ENCODE measurements around the gene TCF7.

TCF7 gene

DNA sequence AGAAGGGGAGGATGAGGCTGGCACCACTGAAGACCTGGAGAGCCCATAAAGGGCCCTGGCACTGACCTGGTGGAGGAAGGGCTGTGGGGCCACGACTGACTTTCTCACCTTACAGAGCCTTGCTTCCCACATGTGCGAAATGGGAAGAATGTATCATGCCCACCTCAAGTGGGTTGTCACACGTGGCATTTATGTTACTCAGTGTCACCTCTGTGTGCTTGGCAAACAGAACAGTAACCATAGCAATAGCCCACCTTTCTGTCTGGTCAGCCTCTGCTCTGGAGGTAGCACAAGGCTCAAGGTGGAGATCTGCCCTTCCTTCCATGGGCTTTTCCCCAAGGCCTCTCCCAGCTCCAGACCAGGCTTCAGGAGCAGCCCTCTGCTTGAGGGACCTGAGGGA is 16.7 kb downstream of the TCF7 start:
- no peak for DNase-seq (ENCODE audit: low read depth)

DNA sequence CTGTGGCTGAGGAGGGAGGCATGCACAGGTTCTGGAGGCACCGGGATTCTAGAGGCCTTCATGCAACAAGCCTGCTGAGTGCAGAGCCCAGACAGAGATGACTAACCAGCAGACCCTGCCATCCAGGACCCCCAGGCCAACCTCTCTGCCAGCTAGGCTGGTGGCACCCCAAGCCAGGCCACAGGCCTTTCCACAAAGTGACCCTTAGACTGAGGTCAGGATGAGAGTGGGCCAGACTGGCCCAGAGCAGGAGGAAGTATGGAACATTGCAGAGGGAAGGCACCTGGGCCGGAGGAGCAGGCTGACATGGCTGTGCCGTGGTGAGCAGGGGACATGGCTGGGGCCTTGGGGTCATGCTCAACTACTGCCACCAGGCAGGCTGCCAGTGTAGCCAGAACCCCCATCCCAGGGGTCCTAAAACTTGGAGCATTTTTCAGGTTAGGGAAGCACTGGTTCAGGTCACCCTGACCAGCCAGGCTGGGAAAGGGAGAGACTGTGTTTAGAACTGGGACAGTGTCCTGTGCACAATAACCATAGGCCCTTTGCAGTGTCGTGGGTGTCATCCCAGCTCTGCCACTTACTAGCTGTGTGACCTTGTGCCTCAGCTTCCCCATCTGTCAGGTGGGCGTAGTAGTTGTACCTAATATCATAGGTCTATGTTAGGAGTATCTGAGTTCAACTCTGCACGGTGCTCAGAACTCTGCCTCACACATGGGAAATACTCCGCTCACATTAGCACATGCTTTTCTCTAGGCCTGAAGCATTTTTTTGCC is 17.3 kb downstream of the TCF7 start:
- DNase-seq (ENCODE audit: low read depth), result no peak

DNA sequence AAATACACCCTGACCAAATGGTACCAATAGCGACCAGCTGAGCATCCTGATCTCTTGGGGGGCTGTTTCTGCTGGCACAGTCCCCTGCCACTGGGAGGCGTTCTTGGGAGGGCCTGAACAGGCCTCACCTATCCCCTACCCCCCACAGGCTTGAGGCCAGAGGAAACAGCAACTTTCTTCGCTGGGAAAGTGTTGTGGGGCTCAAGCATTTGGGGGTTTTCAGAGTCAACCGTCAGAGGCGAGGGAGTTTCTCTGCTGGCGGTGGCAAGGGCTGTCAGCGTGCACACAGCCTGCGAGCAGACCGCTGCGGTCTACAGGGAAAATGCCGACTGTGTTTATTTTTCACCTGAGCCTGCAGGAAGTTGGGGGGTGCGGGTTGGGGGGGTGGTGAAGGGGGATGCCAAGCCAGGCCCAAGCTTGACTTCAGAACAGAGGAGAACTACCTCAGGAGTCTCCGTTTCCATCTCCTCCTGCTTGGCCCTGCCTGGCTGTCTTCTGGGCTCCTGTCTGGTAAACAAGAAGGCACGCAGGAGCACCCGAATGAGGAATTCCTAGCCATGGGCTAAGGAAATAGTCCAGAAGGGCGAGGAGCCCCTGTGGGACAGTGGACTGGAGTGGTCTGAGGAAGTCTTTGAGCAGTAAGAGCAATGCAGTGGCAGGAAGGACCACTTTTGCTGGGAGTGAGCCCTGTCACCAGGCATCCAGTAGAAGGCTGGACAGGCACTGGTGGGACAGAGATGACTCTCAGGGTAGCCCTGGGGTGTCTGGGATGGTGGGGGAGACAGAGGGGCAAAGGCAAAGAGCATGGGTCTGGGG is 18.1 kb downstream of the TCF7 start:
- no peak for DNase-seq (ENCODE audit: low read depth)

DNA sequence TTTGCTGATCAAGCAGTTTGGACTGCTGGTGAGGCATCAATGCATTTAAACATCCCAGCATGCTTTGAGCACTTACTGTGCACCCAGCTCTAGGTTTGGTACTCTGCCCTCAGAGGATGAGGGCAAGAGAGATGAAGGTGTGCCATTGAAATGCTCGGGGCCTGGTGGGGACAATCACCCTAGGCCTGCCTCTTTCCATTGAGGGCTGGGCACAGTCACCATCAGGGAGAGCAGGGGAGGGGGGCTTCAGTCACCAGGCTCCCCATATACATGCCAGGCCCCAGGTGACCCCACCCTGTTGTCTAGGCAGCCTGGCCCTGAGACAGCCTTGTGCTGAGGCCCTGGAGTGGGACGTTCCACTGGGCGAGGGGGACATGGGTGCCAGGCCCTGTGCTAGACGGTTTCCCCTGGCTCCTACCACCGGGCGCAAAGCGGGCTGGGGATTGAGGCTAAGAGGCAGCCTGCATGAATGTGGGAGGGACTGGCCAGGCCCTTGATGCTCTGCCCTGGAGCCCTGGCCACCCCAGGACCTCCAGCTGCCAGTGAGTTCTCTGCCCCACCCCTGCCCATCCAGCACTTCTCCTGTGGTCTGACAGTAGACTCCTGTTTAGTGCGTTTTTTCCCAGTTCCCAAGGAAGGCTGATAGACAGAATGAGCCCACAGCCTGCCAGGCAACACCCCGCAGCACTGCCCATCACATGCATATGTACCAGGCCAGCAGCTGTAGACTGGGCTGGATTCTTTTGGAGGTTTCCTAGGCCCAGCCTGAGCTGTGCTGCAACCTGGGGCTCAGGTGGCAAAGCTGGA is 18.9 kb downstream of the TCF7 start:
- no peak for DNase-seq (ENCODE audit: low read depth)

DNA sequence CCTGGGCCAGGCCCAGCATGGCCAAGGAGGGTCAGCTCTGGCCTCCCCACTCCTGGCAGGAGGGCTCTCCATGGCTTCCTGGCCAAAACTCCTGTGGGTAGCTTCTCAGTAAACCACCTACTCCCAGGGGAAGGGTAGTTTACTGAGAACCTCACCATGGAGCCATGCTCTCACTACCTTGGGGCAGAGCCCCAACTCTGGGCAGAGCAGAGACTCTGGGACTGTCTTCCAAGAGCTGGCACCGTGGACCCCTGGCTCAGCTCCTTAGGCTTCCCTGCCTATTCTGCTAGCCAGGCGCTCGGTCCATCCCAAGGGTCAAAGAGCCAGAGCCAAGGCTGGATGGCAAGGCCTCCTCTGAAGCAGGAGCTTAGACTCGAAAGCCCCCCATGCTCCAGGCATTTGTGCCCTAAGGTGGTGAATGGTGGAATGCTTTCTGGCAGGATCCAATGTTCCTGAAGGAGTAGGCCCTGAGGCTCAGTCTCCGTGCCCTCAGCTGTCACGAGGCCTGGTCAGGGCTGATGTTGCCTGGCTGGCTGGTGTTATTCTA is 19.6 kb downstream of the TCF7 start:
- DNase-seq (ENCODE audit: low read depth), result no peak

DNA sequence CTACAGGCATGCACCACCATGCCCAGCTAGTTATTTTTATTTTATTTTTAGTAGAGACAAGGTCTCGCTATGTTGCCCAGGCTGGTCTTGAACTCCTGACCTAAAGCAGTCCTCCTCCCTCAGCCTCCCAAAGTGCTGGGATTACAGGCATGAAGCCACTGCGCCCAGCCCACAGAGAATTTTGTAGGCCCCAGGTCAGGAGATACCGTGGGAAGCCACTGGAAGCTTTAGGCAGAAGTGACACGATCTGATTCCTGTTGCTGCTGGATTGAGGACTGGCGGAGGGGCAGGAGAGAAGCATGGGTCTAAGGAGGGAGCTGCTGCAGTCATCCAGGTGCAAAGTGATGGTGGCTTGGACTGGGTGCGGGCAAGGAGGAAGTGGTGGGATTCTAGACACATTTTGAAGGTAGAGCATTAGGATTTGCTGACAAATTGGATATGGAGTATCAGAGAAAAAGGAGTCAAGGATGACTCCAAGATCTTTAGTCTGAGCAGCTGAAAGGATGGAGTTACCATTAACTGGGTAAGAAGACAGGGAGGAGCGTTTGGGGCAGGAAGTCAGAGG is 20.7 kb downstream of the TCF7 start:
- DNase-seq (ENCODE audit: low read depth), result no peak

DNA sequence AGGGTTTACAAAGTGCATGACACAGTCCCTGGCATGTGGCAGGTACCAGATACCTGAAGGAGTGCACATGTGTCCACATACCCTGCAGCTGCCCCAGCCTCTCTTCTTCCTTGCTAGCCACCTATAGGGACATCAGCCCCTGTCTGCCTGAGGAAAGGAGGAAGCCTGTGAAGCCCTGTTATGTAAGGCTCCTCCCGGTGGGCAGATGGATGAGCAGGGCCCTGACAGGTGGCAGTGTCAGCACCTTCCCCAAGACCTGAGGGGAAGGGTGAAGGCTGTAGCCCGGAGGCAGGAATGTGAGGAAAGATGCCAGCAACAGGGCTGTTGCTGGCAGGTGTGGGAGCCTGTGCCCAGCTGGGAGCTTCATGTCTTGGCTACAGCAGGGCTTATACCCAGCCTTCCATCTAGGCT is 21.7 kb downstream of the TCF7 start:
- no peak for DNase-seq (ENCODE audit: low read depth)

DNA sequence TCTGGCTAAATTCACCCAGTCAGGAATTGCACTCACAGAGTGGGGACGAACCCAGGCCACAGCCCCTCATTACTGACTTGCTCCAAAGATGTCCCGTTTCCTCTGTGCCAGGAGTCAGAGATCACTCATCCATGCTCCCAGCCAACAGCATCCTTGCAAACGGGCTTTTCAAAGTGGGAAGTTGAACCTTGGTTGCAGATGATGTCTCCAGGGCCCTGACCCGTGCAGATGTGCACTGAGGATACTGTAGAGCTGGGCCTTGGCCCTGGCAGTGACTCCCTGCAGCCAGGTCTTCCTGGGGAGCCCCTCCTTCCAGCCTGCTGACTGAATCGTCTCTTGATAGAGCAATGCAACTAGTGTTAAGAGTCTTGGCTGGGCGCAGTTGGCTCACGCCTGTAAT is 22.3 kb downstream of the TCF7 start:
- DNase-seq (ENCODE audit: low read depth), result no peak

DNA sequence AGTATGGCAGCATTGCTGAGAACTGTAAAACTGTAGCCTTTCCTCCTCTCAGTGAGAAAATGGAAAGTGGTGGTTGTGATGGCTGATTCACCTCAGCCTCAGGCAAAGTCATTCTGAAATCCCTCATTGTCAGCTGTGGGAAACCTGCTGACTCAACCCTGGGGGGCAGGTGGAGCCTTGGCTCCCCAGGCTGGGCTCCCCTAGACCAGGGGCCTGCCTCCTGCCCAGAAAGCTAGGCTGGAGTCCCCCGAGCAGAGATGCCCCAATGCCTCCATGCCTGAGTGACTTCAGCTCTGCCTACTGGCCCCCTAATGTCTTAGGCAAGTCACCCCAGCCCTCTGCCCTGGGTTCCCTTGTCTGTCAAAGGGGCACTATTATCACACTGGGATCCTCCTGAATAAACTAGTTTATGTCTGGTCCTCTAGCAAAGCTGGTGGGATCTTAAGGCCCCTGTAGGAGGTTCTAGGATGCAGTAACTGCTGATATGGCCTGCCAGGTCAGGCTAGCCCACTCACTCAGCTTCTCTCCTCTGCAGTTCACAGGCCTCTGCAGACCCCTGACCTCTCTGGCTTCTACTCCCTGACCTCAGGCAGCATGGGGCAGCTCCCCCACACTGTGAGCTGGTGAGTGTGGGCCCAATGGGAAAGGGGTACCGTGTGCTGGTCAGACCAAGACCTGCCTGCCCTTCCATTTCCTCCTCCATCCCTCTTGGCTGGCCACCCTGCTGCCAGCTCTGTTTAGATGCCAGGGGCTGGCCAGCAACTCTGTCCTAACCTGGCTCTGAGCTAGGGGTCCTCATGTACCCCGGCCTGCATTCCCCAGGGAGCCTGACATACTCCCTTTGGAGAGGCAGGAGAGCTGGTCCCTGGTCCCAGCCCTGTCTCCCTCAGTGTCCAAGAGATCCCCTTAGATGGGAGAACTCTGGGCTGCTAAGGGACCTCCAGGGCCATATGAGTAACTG is 24.2 kb downstream of the TCF7 start:
- DNase-seq (ENCODE audit: low read depth), result no peak

DNA sequence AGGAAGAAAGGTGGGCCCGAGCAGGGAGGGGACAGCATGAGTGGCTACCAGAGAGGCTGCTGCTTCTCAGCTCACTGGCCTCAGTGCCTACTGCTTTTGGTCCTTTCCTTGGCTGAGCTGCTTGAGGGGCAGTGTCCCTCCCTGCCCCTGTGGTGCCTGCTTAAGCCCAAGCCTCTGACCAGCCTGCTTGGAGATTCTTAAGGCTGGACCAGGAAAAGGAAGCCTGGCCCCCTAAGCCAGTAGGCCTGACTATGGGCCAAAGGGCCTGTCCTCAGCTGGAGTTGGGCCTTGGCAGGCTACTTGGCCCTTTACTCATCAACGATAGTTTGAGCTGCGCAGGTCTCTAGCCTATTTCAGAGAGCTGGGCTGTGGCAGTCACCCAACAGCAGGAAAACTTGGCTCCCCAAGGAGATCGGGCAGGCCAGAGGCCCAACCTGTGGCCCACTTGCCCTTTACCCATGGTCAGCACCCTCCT is 24.9 kb downstream of the TCF7 start:
- DNase-seq (ENCODE audit: low read depth), result no peak

DNA sequence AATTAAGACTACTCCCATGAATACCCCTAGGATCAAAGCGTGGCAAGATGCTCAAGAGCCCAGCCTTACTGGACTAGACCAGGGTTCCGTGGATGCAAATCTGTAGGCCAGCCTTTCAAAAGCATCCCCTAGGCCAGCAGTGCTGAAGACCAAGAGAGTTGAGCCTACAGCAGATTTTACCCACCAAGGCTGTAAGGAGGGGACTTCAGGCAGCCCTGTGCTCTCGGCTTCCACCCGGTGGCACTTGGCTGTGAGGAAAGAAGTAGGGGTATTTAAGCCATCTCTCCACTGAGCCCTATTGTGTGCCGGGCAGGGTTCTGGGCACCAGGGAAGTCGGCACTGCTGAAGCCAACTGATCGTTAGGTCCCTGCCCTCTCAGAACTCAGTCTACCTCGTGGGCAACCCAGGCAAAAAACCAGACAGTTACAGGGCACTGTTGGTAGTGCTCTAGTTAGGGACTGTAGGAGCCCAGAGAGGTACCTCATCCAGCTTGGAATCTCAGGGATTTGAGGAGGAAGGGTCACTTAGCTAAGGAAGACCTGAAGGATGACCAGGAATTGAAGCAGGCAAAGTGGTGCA is 25.5 kb downstream of the TCF7 start:
- no peak for DNase-seq (ENCODE audit: low read depth)

DNA sequence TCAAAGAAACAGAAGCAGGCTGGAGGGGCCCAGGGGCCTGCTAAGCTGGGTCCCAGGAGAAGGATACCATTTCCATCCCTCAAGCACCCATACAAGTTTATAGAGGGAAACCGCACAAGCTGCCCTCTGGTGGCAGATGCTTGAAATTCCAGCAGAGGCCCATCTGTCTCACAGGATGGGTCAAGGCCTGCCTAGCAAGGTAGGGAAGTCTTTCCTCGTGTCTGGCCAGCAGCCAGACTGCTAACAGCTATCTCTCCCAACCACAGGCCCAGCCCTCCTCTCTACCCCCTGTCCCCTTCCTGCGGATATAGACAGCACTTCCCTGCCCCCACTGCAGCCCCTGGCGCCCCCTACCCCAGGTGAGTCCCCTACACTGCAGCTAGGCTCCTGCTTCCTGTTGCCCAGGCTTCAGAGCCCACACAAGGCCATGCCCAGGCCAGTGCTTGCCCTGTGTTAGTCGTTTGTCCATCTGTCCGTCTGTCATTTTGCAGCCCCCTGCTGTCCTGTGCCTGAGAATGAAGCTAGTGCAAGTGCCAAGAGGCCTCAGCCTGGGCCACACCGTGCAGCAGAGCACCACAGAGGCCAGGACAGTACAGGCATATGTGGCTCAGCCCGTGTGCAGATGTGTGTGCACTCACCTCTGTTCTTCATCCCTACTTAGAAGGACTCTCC is 26.2 kb downstream of the TCF7 start:
- DNase-seq (ENCODE audit: low read depth), result peak; percentile 42

DNA sequence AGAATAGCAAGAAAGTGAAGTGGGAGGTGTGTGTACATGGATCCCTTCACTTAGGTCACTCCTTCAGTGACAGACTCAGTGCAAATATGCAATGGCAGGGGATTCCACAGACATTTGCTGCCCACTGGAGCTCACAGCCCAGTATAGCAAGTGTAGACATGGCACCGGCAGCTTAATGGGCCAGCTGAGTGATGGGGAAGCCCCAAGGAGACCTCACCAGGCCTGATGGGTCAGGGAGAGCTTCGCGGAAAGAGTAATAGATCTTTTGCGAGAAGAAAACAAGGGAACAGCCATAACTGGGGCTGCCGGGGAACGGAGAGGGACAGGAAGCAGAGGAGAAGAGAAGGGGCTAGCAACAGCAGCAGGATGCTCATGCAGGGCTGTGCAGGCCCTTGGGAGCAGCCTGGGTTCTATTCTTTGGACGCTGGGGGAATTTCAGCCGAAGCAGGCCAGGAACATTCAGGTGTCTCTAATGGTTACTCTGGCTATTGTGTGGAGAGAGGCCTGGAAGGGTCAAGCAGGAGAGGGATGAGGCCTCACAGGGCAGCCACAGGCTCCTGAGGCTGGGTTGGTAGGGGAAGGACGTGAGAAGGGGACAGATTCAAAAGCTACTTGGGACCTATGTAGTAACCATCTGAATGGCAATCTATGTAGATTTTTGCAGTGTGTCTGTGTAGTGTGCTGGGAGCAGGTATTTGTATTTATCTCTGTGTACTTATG is 27.0 kb downstream of the TCF7 start:
- DNase-seq (ENCODE audit: low read depth), result no peak

DNA sequence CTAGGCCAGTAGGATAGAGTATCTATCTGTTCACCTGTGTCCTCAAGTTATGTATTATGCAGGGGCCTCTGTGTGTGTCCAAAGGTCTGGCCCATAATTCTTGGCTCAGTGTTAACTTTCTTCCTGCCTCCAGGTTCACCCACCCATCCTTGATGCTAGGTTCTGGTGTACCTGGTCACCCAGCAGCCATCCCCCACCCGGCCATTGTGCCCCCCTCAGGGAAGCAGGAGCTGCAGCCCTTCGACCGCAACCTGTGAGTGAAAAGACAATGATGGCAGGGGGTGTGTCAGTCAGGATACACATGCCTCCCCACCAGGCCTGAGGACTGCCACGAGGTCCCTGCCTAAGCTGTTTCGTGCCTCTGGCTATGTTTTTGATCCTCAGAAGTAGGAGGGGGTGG is 27.6 kb downstream of the TCF7 start:
- DNase-seq (ENCODE audit: low read depth), result no peak

DNA sequence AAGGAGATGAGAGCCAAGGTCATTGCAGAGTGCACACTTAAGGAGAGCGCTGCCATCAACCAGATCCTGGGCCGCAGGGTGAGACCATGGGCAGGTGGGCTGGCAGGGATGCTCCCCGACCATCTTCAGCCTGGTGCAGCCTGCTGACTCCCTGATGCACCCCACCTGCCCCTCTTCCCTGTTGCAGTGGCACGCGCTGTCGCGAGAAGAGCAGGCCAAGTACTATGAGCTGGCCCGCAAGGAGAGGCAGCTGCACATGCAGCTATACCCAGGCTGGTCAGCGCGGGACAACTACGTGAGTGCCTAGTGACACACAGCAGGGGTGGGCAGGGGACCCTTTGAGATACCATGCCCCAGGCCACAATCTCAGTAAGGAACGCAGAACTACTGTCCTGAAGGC is 28.3 kb downstream of the TCF7 start:
- no peak for DNase-seq (ENCODE audit: low read depth)

DNA sequence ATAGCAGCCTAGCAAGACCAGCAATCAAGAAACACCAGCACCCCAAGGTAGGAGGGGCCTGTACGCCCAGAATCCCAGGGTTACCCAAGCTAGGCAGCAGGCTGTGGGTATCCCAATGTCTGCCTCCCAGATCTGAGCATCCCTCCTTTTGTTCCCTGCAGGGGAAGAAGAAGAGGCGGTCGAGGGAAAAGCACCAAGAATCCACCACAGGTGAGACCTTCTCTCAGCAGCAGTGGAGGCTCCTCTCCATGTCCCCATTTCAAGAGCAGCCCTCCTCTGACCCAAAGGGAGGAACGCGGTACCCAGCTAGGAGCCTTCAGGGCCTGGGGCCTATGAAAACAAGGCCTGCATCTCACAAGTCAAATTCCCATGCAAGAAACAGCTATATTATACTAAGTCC is 28.9 kb downstream of the TCF7 start:
- DNase-seq (ENCODE audit: low read depth), result no peak

DNA sequence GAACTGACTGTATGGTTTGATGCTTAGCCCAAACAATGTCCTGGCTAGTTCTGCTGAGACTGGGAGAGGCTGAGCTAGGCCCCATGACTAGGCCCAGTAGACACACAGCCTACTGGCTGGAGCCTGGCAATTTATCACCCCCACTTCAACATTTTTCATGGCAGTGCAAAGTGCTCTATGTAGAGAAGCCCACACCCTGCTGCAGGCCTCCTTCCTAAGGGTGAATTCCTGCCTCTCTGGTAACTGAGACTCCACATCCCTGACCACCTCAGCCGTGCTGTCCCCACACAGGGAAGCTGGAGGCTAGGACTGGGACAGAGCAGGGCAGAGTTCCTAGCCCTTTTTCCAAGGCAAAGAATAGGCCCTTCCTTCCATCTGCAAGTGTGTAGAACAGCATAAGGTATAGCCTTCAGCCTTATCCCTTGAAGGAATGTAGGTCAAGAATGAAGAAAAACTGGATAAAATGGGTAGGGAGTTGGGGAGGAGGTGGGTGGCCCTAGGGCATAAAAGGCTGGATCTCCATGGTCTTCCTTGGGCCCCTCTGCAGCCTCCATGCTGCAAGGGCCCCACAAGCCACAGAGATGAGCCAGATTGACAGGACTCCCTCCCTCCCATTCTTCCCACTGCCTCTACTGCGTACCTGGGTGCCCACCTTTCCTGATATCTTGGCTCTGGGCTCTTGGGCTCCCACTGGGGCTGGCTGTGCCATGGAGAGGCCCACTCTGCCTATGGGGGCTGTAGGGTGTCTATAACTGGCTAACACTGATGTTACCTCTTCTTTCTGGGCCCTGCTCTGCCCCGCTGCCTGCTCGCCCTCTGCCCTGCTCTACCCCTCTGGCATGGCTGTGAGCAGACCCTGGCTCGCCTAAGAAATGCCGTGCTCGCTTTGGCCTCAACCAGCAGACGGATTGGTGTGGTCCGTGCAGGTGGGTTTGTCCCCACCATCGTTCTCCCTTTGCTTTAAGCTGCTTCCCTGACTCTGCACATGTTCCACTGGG is 29.8 kb downstream of the TCF7 start:
- DNase-seq (ENCODE audit: low read depth), result no peak
